ENCODE data around the gene C1orf141.

The C1orf141 gene

GRCh38 chr1:67053785-67054772 lies 80.7 kb downstream of the C1orf141 start, which contains the start of gene SLC35D1:
TSS of gene SLC35D1 (minus strand) at chr1:67054148. CDS start at chr1:67054013, 135 bp downstream.
- peak within 1 kb of the TSS; percentile 98 for H3K27ac Mint-ChIP-seq
- H3K36me3 Mint-ChIP-seq: peaks cover 2 to 5% of the 10 kb centered on the region in 2 donors
- DNase-seq (peak; percentile 82), ATAC-seq (replicated peaks) (peak; percentile 88 to 90)
- H3K9me3 Mint-ChIP-seq: no peaks in the 10 kb centered on the region
- H3K4me3 Mint-ChIP-seq: peak within 1 kb of the TSS; percentile 95 to 99
- no peaks in the 10 kb centered on the region for H3K27me3 Mint-ChIP-seq
- peaks cover 8 to 27% of the 10 kb centered on the region in 2 donors for H3K4me1 Mint-ChIP-seq

GRCh38 chr1:67053535-67053784 lies 81.3 kb downstream of the C1orf141 start:
- Mint-ChIP-seq H3K27me3 (no peaks in the 10 kb centered on the region), H3K4me1 (peaks cover 8 to 27% of the 10 kb centered on the region in 2 donors), H3K4me3 (peak overlapping the region; percentile 95 to 99), H3K9me3 (no peaks in the 10 kb centered on the region), H3K36me3 (peaks cover 2 to 7% of the 10 kb centered on the region in 2 donors), H3K27ac (no peak overlapping the region)
- ATAC-seq (replicated peaks): peak; percentile 47 to 51
- DNase-seq: no peak

GRCh38 chr1:67052741-67053534 lies 81.8 kb downstream of the C1orf141 start:
- Mint-ChIP-seq H3K27me3 (no peaks in the 10 kb centered on the region), H3K4me3 (peak overlapping the region; percentile 92 to 99), H3K4me1 (peaks cover 8 to 27% of the 10 kb centered on the region in 2 donors), H3K36me3 (peaks cover 3 to 11% of the 10 kb centered on the region in 2 donors), H3K27ac (peak overlapping the region; percentile 83), H3K9me3 (no peaks in the 10 kb centered on the region)
- DNase-seq: peak; percentile 24
- no peak for ATAC-seq (replicated peaks)

DNA sequence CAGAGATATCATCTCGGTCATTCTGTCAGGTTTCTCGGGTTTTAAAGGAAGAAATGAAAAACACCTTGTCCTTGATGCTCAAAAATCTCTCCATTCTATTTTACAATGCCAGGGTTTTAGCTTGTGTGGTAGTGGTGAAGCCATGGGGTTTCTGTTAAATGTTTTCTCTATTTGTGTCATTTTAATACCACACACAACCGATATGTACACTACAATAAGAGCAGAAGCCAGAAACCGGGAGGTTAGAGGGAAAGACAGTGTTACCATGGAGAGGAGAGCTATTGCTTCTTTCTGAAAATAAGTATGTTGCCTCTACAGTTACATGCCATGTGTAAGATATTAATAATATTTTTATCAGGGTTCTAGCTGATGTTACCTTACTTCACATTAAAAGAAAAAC lies 83.6 kb downstream of the C1orf141 start:
- Mint-ChIP-seq H3K4me3 (no peak overlapping the region), H3K4me1 (peaks cover 8 to 27% of the 10 kb centered on the region in 2 donors), H3K36me3 (peaks cover 8 to 22% of the 10 kb centered on the region in 2 donors), H3K27me3 (no peaks in the 10 kb centered on the region), H3K27ac (no peak overlapping the region), H3K9me3 (no peaks in the 10 kb centered on the region)
- ATAC-seq (replicated peaks) (no peak), DNase-seq (no peak)

DNA sequence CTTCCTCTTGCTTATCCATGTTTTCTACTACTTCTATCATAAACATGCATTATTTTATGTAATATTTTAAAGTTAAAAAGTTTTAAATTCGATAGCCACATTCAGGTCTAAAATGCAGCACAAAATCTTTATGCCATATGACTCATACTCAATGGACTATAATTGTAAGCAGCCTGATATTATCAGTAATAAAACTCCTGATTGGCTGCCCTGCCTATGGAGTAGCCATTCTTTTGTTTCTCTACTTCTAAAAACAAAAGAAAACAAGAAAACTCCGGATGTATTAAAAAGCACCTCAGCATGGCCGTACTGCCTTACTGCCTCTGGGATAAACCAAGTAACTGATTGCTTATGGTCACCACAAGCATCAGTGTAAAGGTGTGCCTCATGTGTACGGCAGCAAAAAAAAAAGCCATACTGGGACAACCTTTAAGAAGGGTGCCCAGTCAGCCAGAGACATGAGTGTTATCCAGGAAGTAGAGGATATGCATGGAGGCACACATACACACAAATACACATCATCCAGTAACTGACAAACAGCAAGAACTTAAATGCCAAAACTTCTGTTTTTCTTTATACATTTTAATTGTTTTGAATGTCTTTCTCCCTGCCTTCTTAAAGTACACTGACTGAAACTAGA lies 90.0 kb downstream of the C1orf141 start:
- no peaks in the 10 kb centered on the region for H3K9me3 Mint-ChIP-seq
- DNase-seq: no peak
- no peak overlapping the region for H3K4me3 Mint-ChIP-seq
- peaks cover 5 to 8% of the 10 kb centered on the region in 2 donors for H3K4me1 Mint-ChIP-seq
- no peaks in the 10 kb centered on the region for H3K27me3 Mint-ChIP-seq
- peak; percentile 72 to 79 for ATAC-seq (replicated peaks)
- H3K36me3 Mint-ChIP-seq: peaks cover 37 to 49% of the 10 kb centered on the region in 2 donors
- H3K27ac Mint-ChIP-seq: peak overlapping the region; percentile 62

GRCh38 chr1:67043366-67043765 lies 91.4 kb downstream of the C1orf141 start:
- no peak overlapping the region for H3K27ac Mint-ChIP-seq
- no peaks in the 10 kb centered on the region for H3K27me3 Mint-ChIP-seq
- DNase-seq (no peak), ATAC-seq (replicated peaks) (no peak)
- no peaks in the 10 kb centered on the region for H3K9me3 Mint-ChIP-seq
- peaks cover 5 to 8% of the 10 kb centered on the region in 2 donors for H3K4me1 Mint-ChIP-seq
- no peak overlapping the region for H3K4me3 Mint-ChIP-seq
- peaks cover 37 to 51% of the 10 kb centered on the region in 2 donors for H3K36me3 Mint-ChIP-seq
